Stimulated activated CD4-positive, alpha-beta T cell treated with anti-CD3 and anti-CD28 coated beads, Interleukin-1b, Interleukin-23, amount 100 ng/mL, for 4 hours (primary cell): Measurements from ENCODE around the gene SLC51B.
"Not testable (repeated sequence)": the region's sequence is repeated elsewhere in the genome, so short reads cannot be mapped to it uniquely, and the experiment has no call there.

Source experiments
- DNase-seq, 2 donors: peaks; one replicate each; pipeline ENCODE4 v3.0.0-alpha.2; 2020; ENCODE audit warnings: low read depth in 2 of 2

SLC51B gene

DNA sequence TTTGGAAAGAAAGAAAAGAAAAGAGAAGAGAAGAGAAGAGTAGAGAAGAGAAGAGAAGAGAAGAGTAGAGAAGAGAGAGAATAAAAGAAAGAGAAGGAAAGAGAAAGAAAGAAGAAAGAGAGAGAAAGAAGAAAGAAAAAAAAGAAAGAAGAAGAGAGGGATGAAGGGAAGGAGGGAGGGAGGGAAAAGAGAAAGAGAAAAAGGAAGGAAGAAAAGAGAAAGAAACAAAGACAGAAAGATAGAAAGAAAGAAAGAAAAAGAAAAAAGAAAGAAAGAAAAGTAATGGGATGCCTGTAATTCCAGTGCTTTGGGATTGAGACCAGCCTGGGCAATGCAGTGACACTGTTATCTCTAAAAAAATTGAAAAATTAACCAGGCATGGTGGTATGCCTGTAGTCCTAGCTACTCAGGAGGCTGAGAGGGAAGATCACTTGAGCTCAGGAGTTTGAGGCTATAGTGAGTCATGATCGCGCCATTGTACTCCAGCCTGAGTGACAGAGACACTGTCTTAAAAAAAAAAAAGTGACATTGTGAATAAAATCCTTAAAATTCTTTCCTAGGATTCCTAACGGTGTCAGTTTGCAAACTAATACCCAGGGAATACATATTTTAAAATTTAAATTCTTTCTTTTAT is 20.9 kb downstream of the SLC51B start:
- no peak for DNase-seq

- DNase-seq: no peak
Observed at GRCh38 chr15:65066635-65067316, 21.6 kb downstream of the SLC51B start.

GRCh38 chr15:65067317-65067644 is 22.1 kb downstream of the SLC51B start:
- no peak for DNase-seq

DNA sequence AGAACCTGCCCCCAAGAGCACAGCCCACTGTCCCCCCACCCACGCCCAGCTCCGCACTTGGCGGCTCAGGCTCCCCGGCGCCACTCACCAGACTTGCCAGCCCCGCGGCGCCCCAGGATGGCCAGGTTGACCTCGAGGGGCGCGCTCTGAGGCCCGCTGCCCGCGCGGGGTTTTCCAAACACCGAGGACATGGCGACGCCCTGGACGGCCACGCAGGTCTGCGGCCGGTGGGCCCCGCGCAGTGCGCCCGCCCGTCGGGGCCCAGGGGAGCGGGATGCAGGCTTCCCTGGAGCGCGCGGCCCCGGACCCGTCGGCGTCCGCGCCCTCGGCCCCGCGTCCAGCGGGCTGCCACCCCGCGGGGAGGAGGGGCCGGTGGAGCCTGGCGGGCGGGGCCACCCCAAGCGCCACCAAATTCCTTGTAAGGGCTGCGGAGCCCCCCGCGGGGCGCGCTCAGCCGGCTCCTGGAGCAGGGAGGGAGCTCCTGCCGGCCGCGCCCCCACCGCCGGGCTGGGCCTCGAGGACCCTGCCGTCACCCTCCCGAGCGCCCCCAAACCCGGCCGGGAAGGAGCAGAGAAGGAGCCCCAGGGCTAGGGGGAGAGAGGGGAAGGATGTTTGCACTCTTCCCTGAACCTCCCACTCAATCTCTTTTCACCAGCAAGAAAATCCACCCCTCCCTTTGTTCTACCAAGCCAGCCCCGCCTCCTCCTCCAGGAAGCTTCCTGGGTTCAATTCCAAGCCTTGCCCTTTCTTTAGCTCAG is 22.6 kb downstream of the SLC51B start, which contains the start of gene RASL12:
Gene RASL12 (minus strand): TSS at position 347 of the 758 bp plus-strand sequence. CDS start 156 bp downstream, at position 191.
- DNase-seq: no peak

- DNase-seq: no peak
Observed at GRCh38 chr15:65068403-65068788, 23.2 kb downstream of the SLC51B start.

DNA sequence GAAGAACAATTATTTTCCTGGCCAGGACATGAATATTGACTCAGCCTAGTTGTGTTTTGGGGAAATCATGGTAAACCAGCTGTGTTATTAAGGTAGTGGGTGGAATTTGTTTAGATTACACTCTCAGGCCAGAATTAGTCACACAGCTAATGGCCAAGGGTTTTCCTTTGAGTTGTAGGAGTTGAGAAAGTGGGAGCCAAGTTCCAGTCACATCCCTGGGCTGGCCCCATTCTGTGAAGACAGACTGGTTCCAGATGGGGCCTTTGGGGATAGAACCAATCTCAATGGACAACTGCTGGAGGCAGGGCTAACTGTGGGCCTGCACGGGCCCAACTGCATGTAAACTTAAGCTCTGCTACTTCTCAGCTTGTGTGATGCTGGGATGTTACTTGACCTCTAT is 24.0 kb downstream of the SLC51B start:
- DNase-seq: no peak

- DNase-seq: no peak
Observed at GRCh38 chr15:65069779-65070546, 24.8 kb downstream of the SLC51B start.

GRCh38 chr15:65071381-65071811 is 26.2 kb downstream of the SLC51B start:
- no peak for DNase-seq

DNA sequence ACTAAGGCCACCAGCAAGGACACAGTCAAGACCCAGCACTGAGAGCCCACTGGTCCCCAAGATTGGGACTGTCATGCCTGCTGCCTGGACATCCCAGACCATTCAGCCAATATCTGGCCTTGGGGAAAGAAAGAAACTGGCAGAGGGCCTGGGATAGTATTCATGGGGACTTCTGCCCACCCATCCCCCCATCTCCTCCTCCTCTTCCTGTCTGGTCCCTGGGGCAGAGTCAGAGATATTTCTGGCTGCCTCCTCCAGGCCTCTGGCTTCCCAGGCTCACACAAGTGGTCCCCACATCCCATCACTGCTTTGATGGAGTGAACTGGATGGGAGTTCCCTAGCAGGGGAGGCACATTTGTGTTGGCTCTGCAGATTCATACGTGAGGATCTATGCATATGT is 26.8 kb downstream of the SLC51B start:
- no peak for DNase-seq

- DNase-seq: no peak
Observed at GRCh38 chr15:65072617-65073016, 27.4 kb downstream of the SLC51B start.

GRCh38 chr15:65074946-65075345 is 29.8 kb downstream of the SLC51B start:
- not testable (repeated sequence) for DNase-seq

DNA sequence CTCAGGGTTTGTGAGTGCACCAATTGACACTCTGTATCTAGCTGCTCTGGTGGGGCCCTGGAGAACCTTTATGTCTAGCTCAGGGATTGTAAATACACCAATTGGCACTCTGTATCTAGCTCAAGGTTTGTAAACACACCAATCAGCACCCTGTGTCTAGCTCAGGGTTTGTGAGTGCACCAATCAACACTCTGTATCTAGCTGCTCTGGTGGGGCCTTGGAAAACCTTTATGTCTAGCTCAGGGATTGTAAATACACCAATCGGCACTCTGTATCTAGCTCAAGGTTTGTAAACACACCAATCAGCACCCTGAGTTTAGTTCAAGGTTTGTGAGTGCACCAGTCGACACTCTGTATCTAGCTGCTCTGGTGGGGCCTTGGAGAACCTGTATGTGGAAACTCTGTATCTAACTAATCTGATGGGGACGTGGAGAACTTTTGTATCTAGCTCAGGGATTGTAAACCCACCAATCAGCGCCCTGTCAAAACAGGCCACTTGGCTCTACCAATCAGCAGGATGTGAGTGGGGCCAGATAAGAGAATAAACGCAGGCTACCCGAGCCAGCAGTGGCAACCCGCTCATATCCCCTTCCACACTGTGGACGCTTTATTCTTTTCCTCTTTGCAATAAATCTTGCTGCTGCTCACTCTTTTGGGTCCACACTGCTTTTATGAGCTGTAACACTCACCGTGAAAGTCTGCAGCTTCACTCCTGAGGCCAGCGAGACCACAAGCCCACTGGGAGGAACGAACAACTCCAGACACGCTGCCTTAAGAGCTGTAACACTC is 30.6 kb downstream of the SLC51B start:
- DNase-seq: not testable (repeated sequence)

DNA sequence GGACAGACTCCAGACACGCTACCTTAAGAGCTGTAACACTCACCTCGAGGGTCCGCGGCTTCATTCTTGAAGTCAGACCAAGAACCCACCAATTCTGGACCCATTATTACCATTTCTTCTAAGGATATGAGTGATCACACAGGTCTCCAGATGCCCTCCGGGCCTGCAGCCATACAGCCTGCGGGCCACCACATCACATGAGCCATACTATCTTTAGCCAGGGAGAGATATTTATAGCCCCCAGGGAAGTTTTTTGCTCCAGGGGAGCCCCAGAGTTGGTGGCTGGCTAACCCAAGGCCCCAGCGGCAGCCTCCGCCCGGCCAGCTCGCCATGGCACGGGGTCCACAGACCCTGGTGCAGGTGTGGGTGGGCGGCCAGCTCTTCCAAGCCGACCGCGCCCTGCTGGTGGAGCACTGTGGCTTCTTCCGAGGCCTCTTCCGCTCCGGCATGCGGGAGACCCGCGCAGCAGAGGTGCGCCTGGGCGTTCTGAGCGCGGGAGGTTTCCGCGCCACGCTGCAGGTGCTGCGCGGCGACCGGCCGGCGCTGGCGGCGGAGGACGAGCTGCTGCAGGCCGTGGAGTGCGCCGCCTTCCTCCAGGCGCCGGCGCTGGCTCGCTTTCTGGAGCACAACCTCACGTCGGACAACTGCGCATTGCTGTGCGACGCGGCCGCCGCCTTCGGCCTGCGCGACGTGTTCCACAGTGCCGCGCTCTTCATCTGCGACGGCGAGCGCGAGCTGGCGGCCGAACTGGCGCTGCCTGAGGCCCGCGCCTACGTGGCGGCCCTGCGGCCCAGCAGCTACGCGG is 31.5 kb downstream of the SLC51B start, which contains the start of gene KBTBD13:
Gene KBTBD13 (plus strand): TSS at position 261 of the 805 bp plus-strand sequence. CDS start 70 bp downstream, at position 331.
- DNase-seq: no peak

GRCh38 chr15:65077291-65077980 is 32.2 kb downstream of the SLC51B start:
- DNase-seq: no peak

DNA sequence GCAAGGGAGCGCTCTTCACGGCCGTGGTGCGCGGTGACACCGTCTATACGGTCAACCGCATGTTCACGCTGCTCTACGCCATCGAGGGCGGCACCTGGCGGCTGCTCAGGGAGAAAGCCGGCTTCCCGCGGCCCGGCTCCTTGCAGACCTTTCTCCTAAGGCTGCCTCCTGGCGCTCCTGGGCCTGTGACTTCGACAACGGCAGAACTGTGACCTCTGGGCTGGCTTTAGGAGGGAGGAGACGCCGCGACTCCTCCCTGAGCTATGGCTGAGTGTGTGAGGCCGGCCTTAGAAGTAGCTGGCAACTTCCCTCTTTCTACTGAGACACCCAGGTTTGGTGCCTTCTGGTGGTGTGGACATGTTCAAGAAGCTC is 32.8 kb downstream of the SLC51B start:
- peak; percentile 22 to 56 for DNase-seq

- no peak for DNase-seq
Observed at GRCh38 chr15:65079580-65079979, 34.4 kb downstream of the SLC51B start.

GRCh38 chr15:65081270-65081669 is 36.1 kb downstream of the SLC51B start:
- no peak for DNase-seq

GRCh38 chr15:65081758-65082157 is 36.6 kb downstream of the SLC51B start:
- no peak for DNase-seq

- no peak for DNase-seq
Observed at GRCh38 chr15:65082303-65082953, 37.2 kb downstream of the SLC51B start.
